Measurements from ENCODE around the gene NINL.

NINL gene

GRCh38 chr20:25464501-25465242 lies 120.7 kb downstream of the NINL start:
- no peak for DNase-seq (ENCODE audit: low read depth)

GRCh38 chr20:25461786-25462545 lies 123.4 kb downstream of the NINL start:
- DNase-seq (ENCODE audit: low read depth), result no peak

- no peak for DNase-seq (ENCODE audit: low read depth)
These were observed 124.1 kb downstream of the NINL start for GRCh38 chr20:25461281-25461650.

DNA sequence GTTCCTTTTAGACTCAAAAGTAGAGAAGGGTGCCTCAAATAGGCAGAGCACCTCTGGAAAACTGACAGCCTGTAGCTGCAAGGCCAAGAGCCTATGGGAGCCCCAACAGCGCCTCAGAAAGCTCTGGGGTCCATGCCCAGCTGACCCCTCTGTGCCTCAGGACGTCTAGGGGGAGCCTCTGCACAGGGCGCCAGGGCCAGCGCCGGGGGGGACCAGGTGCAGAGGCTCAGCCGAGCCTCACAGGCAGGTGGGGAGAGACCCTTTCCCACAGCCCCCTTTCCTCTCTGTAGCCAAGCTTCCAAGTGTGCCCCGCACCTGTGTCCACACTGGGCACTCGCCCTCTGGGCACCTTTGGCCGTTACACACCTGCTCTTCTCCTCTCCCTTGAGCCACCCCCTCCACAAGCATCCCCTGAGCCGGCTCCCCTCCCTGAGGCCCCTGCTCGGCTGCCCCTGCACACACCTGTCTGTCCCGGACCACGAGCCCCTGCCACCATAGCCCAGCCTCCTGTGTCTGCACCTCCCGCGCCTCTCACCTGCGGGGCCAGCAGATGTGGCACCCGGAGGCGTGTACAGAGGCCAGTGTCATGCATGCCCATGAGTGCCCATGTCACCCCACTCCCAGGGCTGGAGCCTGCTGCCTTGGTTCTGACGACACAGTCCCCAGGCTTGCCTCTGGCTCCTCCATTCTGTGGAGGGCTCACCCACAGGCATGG lies 124.6 kb downstream of the NINL start:
- DNase-seq (ENCODE audit: low read depth), result no peak

- DNase-seq (ENCODE audit: low read depth), result no peak
These were observed 125.3 kb downstream of the NINL start for GRCh38 chr20:25459916-25460535.

GRCh38 chr20:25459111-25459830 lies 126.1 kb downstream of the NINL start:
- no peak for DNase-seq (ENCODE audit: low read depth)

DNA sequence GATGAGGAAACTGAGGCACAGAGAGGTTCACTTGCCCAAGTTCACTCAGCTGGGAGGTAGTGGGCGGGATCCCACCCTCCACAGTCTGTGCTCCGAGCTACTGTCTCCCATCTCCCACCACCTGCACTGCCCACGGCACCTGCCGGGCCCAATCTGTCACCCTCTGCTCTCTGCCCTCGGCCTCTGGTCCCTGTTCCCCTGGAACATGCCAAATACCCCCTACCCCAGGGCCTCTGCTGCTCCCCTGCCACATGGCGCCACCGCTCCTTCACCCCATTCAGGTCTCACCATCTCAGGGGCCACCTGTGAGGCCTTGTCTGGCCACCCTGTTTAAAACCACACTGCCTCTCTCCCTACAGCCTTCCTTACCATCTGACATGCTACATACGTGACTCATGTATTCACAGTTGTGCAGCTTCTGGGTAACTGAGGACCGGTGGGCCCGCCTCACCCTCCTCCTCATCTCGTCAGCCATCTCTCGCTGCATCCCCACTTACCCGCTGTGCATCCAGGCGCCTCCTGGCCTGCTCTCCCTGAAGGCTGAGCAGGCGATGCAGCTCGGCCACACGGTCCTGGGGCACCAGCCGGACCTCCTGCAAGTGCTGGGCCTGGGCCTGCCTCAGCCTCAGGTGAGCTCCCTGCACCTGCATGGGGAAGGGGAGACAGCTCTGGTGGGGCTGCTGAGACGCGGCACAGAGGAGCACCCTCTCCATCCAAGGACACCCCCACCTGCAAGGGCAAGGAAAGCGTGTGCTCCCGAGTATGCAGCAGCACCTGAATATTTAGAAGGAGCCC lies 127.2 kb downstream of the NINL start:
- DNase-seq (ENCODE audit: low read depth), result no peak

GRCh38 chr20:25454153-25454900 lies 131.0 kb downstream of the NINL start:
- no peak for DNase-seq (ENCODE audit: low read depth)

- DNase-seq (ENCODE audit: low read depth), result no peak
These were observed 132.1 kb downstream of the NINL start for GRCh38 chr20:25453035-25453810.

GRCh38 chr20:25452333-25452732 lies 133.0 kb downstream of the NINL start:
- DNase-seq (ENCODE audit: low read depth), result no peak

DNA sequence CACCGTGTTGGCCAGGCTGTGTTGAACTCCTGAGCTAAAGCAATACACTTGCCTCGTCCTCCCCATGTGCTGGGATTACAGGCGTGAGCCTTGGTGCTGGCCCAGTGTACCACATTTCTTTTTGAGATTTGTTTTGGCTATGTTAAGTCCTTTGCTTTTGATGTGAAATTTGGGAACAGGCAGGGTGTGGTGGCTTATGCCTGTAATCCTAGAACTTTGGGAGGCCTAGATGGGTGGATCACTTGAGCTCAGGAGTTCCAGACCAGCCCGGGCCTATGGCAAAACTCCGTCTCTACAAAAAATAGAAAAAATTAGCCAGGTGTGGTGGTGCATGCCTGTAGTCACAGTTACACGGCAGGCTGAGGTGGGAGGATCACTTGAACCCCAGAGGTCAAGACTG lies 137.7 kb downstream of the NINL start:
- no peak for DNase-seq (ENCODE audit: low read depth)

- no peak for DNase-seq (ENCODE audit: low read depth)
These were observed 140.8 kb downstream of the NINL start for GRCh38 chr20:25444556-25444955.

- no peak for DNase-seq (ENCODE audit: low read depth)
These were observed 146.0 kb downstream of the NINL start for GRCh38 chr20:25439328-25439727.

DNA sequence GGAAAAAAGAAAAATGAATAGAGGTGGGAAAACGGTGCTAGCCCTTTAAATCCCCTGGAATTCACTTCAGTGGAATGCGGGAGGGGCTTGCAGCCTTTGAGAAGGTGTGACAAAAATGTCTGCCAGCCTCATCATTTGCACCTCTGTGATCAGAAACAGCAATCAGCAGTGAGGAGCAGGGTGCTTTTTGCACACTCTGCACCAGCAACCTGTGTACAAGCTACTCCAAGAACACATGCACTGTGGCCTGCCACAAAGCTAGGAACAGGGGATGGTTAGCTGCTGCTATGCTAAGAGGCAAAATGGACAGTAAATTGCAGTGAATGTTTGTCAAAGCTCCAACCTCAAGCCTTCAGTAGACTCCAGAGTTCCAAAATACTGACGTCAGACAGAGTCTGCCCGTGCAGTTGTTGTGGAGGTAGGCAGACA lies 148.2 kb downstream of the NINL start:
- DNase-seq (ENCODE audit: low read depth), result no peak

DNA sequence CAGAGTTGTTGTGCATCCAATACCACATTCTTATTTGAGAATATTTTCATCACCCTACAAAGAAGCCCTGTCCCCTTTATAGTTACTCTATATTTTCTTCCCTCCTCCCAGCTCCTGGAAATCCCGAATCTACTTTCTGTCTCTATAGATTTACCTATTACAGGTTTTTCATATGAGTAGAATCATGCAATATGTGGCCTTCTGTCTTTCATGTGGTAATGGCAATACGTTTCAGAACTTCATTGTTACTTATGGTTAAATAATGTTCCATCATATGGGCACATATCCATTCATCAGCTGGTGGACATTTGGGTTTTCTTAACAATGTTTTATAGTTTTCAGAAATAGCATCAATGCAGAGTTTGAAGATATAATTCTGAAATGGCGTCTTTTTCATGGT lies 160.8 kb downstream of the NINL start:
- DNase-seq (ENCODE audit: low read depth), result no peak

DNA sequence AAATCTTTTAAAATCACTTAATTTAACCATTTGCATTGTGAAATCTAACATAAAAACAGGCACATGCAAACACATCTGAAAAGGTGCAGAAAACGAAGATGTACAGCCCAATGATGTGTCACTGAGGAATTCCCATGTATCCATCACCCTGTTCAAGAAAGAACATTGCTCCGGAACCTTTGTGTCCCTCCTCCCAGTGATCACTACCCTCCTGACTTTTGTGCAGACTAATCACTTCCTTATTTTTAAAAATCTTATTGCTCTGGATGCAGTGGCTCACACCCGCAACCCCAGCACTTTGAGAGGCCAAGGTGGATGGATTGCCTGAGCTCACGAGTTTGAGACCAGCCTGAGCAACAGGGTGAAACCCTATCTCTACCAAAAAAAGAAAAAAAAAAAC lies 163.3 kb downstream of the NINL start:
- no peak for DNase-seq (ENCODE audit: low read depth)

DNA sequence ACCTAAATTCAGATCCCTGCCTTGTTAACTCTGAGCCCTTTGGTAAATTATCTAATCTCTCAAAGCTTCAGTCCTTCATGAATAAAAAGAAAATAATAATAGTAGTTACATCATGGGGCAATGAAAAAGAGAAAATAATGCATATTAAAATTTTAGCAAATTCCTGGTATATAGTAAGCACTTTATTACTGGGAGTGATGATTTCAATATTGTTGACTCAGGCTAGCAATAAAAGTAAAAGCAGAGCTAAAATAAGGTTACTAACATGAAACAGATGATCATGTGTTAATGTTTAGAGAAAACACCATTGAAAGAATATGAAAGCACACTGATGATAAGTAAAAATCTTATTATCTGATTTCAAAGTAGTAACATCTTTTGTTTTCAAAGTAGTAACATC lies 164.2 kb downstream of the NINL start:
- DNase-seq (ENCODE audit: low read depth), result no peak

DNA sequence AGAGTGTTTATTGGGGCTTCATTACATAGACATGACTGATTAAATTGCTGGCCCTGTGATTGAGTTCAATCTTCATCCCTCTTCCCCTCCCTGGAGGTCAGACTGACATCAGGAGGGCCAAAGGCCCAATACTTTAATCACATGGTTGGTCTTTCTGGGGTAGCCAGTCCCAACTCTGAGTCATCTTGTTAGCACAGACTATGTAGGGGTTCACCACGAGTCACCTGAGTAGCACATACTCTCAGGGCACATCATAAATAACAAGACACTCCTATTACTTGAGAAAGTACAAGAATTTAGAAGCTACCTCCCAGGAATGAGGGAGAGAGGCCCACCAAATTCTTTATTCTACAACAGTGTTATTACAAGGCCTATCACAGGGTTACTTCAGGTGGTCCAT lies 166.6 kb downstream of the NINL start:
- no peak for DNase-seq (ENCODE audit: low read depth)

GRCh38 chr20:25408890-25409289 lies 176.4 kb downstream of the NINL start:
- no peak for DNase-seq (ENCODE audit: low read depth)

GRCh38 chr20:25408170-25408547 lies 177.2 kb downstream of the NINL start:
- DNase-seq (ENCODE audit: low read depth), result no peak

All from GM04504 (cell line).